ENCODE measurements around the gene CDK11A.
"Not testable (repeated sequence)": the region's sequence is repeated elsewhere in the genome, so short reads cannot be mapped to it uniquely, and the experiment has no call there.

Gene CDK11A

DNA sequence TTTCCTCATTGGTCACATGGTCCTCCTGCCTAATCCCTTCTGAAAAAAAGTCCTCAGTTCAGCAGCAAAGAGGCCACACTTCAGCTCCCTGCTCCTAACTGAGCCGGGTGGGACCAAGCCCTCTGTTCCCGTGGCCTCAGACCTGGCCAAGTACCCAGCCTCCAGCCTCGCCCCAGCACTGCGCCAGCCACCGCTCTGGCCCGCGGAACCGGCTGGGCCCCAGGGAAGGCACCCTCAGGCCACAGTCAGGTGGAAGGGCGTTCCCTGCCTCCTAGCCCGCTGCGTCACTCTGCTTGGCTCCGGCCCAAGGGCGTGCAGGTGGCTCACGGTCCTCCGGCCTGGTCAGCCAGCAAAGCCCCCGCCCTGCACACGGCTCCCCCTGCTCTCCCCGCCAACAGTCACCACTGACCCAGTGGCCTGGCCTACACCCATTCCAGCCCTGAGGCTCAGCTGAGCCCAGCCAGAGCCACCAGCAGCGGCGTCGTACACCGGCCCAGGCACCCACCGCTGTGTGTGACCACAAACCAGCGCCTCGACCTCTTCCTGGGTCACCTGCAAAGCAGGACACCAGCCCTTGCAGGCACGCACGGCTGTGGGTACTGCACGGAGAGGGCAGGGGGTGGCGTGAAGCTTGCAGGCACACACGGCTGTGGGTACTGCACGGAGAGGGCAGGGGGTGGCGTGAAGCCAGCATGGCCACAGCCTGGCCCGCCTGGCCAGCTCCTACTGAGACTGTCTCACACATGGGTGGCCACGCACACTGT, 34.7 kb upstream of the CDK11A start:
- Mint-ChIP-seq H3K36me3 (ENCODE audit: insufficient read depth) (peaks cover 46% of the 10 kb centered on the region), H3K27me3 (no peaks in the 10 kb centered on the region), H3K9me3 (no peaks in the 10 kb centered on the region), H3K4me1 (ENCODE audit: low read depth in 2 of 2) (peaks cover 5 to 13% of the 10 kb centered on the region in 2 donors), H3K4me3 (no peak overlapping the region), H3K27ac (peak overlapping the region in 1 of 2 donors; percentile 75)
- DNase-seq (no peak), ATAC-seq (replicated peaks) (no peak)

DNA sequence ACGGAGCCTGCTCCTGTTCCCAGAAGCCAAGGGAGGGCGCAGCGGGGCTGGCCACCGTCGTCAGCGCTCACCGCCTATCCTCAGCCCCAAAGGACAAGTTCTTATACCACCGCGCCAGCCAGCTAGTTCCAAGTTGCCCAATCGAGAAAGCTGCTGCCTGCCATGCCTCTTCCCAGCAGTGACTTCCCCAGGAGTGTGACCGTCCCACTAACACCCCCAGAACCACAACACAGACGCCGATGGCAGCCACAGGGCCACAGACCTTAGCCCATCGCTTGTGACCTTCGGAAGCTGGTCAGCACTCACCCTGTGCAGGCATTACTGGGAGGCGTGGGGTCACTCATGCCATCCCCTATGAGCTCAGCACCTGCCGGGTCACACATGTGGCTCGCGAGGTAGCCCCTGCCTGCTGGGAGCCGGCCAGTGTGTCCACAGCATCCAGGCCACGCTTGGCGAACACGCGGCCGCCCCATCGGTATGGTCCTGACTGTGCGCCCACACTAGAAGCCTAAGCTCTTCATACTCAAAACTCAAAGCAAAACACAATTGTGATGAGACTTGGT, 34.0 kb upstream of the CDK11A start:
- Mint-ChIP-seq H3K36me3 (ENCODE audit: insufficient read depth) (peaks cover 38% of the 10 kb centered on the region), H3K4me1 (ENCODE audit: low read depth in 2 of 2) (peaks cover 5 to 13% of the 10 kb centered on the region in 2 donors), H3K27me3 (no peaks in the 10 kb centered on the region), H3K4me3 (no peak overlapping the region), H3K27ac (peak overlapping the region in 1 of 2 donors; percentile 84), H3K9me3 (no peaks in the 10 kb centered on the region)
- DNase-seq: no peak
- ATAC-seq (replicated peaks): no peak

DNA sequence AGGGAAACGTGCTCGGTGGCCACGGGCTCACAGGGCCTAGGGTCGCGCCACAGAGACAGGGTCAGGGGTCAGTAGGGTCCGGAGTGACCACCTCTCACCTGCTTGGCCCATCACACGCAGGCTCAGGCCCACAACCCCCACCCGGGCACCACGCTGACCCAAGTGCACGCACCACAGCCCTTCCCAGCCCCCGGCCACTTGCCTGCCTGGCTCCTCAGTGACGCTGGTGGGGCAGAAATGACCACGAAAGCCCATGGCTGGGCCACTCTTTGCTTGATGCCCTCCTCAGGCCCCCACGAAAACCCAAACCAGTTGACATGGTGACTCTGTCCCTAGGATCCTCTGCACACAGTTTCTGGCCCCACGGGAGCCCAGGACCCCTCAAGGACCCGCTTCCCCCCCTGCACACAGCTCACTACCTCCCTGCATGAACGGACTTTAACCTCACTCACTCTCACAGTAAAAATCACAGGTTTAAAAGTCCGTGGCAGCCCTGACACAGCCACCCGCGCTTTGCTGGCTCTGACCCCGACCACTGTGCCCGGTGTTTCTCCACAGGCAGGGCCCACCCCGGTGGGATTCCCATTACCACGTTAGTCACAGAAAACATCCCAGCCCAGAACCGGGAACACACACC, 33.4 kb upstream of the CDK11A start:
- no peak overlapping the region for H3K4me3 Mint-ChIP-seq
- H3K4me1 Mint-ChIP-seq (ENCODE audit: low read depth in 2 of 2): peaks cover 5 to 13% of the 10 kb centered on the region in 2 donors
- H3K9me3 Mint-ChIP-seq: no peaks in the 10 kb centered on the region
- ATAC-seq (replicated peaks): no peak
- no peak for DNase-seq
- no peaks in the 10 kb centered on the region for H3K27me3 Mint-ChIP-seq
- H3K27ac Mint-ChIP-seq: peak overlapping the region in 1 of 2 donors; percentile 84
- H3K36me3 Mint-ChIP-seq (ENCODE audit: insufficient read depth): peaks cover 35% of the 10 kb centered on the region

DNA sequence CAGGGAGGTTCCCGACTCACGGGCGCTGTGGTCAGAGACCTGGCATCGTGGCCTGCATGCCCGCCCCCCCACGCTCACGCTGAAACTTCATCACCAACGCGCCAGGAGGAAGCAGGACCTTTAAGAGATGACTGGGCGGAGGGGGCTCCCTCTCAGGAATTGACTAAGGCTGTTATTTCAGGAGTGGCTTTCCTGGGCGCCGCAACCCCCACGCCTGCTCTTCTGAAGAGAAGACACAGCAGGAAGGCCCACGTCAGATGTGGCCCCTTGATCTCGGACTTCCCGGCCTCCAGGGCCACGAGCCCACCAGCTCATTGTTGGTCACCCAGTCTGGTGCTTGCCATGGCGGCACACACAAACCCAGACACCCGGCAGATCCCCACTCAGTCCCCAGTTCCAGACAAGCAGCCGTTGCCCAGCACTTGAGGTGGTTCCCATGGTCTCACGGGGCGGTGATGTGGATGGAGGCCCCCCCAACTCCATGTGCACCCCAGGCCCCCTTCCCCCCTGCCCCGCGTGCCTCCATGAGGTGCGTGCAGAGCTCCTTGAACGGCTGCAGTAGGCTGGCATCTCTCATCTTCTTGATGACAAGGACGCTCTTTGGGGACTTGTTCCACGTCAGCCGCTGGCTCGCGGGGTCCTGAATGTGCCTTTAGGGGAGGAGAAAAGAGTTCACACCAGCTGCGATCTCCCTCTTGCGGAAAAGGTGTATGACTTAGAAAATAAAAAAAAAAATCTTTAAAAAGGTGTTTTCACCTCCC, 32.7 kb upstream of the CDK11A start:
- H3K27ac Mint-ChIP-seq: peak overlapping the region in 1 of 2 donors; percentile 52
- H3K4me1 Mint-ChIP-seq (ENCODE audit: low read depth in 2 of 2): peaks cover 5 to 13% of the 10 kb centered on the region in 2 donors
- ATAC-seq (replicated peaks) (no peak), DNase-seq (no peak)
- no peaks in the 10 kb centered on the region for H3K27me3 Mint-ChIP-seq
- H3K36me3 Mint-ChIP-seq (ENCODE audit: insufficient read depth): peaks cover 31% of the 10 kb centered on the region
- H3K4me3 Mint-ChIP-seq: no peak overlapping the region
- H3K9me3 Mint-ChIP-seq: no peaks in the 10 kb centered on the region

DNA sequence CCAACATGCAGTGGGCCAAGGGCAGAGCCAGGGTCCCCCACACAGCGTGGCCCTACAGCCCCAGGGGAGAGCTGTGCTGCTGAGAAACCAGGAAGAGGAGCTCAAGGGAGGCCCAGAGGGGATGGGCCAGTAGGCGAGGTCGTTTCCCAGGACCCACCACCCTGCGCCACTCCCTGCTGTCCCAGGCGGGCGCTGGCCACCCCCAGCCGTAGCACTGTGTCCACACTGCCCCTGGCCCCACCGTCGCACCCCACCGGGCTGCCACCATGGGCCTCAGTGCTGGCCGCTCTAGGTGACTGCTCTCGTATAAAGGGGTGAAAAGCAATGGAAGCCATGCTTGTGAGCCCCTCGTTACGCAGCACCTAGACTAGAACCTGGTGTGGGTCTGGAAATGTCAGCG, 31.7 kb upstream of the CDK11A start:
- DNase-seq (no peak), ATAC-seq (replicated peaks) (no peak)
- H3K4me3 Mint-ChIP-seq: no peak overlapping the region
- no peaks in the 10 kb centered on the region for H3K27me3 Mint-ChIP-seq
- peaks cover 5 to 13% of the 10 kb centered on the region in 2 donors for H3K4me1 Mint-ChIP-seq (ENCODE audit: low read depth in 2 of 2)
- H3K27ac Mint-ChIP-seq: no peak overlapping the region
- peaks cover 24% of the 10 kb centered on the region for H3K36me3 Mint-ChIP-seq (ENCODE audit: insufficient read depth)
- no peaks in the 10 kb centered on the region for H3K9me3 Mint-ChIP-seq

DNA sequence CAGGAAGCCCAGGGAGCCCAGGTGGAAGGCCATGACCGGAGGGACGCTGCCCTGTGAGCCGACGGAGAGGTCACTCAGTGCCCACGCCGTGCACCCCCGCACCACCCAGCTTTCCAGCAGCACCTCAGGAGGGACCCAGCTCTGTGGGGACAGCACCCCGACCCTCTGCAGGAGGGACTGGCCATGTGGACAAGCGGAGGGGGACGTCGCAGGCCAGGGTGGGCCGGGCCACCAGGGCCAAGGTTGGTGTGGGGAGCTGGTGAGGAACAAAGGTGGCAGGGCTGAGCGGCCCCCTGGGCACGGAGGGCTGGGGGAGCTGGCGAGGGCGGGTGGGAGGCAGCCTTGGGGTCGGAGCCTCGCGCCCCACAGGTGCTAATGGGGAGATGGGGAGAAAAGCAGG, 31.3 kb upstream of the CDK11A start:
- ATAC-seq (replicated peaks): no peak
- Mint-ChIP-seq H3K27ac (no peak overlapping the region), H3K27me3 (no peaks in the 10 kb centered on the region), H3K4me1 (ENCODE audit: low read depth in 2 of 2) (peaks cover 5 to 13% of the 10 kb centered on the region in 2 donors), H3K36me3 (ENCODE audit: insufficient read depth) (peaks cover 24% of the 10 kb centered on the region), H3K9me3 (no peaks in the 10 kb centered on the region), H3K4me3 (no peak overlapping the region)
- DNase-seq: no peak

DNA sequence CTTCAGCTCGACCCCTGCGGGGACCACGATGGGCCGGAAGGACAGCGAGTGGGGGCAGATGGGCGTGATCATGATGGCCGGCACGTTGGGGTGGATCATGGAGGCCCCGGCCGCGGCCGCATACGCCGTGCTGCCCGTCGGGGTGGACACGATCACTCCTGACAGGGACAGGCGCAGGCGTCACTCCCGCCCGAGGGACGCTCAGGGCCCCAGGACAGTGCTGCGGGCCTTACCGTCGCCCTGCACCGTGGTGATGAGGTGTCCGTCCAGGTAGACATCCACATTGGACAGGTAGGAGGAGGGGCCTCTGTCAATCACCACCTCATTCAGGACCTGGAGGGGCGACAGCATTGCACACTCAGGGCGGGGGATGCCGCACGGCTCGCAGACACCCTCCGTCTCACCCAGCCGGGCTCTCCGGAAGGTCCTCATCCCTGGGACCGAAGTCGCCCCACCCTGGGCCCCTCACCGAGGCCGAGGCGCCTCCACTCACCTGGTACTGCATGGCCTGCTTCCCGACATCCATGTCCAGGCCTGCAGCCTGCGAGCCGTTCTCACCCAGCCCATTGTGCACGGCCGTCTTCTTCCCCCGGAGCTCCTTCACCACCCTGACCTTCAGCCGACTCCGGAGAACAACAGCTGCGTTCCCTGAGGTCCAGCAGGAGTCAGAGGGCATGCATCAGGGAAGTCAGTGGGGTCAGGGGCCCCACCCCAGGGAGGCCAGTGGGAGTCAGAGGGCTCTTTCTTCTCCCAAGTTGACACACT, 30.1 kb upstream of the CDK11A start:
- H3K27ac Mint-ChIP-seq: peak overlapping the region; percentile 32 to 56
- peaks cover 5 to 13% of the 10 kb centered on the region in 2 donors for H3K4me1 Mint-ChIP-seq (ENCODE audit: low read depth in 2 of 2)
- H3K27me3 Mint-ChIP-seq: no peaks in the 10 kb centered on the region
- peaks cover 19% of the 10 kb centered on the region for H3K36me3 Mint-ChIP-seq (ENCODE audit: insufficient read depth)
- H3K4me3 Mint-ChIP-seq: no peak overlapping the region
- no peak for DNase-seq
- no peaks in the 10 kb centered on the region for H3K9me3 Mint-ChIP-seq
- no peak for ATAC-seq (replicated peaks)

DNA sequence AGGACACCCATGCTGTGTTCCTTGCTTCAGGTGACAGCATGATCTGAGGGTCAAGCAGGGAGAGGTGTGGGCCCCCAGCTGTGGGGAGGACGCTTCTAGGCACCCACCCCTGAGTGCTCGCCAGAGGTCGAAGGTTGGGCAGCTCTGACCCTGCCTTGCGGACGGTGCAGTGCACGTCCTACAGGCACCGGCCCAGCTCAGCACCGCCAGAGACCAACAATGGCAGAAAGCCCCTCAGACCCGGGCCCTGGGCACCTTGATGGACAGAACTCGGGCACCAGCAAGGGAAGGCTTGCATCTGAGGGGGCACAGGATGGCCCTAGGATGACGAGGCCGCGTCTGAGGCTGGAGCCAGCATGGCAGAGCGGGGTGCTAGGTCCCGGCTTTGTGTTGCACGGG, 29.4 kb upstream of the CDK11A start:
- H3K36me3 Mint-ChIP-seq (ENCODE audit: insufficient read depth): peaks cover 14% of the 10 kb centered on the region
- peaks cover 5 to 10% of the 10 kb centered on the region in 2 donors for H3K4me1 Mint-ChIP-seq (ENCODE audit: low read depth in 2 of 2)
- no peak for ATAC-seq (replicated peaks)
- no peaks in the 10 kb centered on the region for H3K27me3 Mint-ChIP-seq
- H3K9me3 Mint-ChIP-seq: no peaks in the 10 kb centered on the region
- no peak overlapping the region for H3K4me3 Mint-ChIP-seq
- no peak for DNase-seq
- H3K27ac Mint-ChIP-seq: peak overlapping the region in 1 of 2 donors; percentile 56

DNA sequence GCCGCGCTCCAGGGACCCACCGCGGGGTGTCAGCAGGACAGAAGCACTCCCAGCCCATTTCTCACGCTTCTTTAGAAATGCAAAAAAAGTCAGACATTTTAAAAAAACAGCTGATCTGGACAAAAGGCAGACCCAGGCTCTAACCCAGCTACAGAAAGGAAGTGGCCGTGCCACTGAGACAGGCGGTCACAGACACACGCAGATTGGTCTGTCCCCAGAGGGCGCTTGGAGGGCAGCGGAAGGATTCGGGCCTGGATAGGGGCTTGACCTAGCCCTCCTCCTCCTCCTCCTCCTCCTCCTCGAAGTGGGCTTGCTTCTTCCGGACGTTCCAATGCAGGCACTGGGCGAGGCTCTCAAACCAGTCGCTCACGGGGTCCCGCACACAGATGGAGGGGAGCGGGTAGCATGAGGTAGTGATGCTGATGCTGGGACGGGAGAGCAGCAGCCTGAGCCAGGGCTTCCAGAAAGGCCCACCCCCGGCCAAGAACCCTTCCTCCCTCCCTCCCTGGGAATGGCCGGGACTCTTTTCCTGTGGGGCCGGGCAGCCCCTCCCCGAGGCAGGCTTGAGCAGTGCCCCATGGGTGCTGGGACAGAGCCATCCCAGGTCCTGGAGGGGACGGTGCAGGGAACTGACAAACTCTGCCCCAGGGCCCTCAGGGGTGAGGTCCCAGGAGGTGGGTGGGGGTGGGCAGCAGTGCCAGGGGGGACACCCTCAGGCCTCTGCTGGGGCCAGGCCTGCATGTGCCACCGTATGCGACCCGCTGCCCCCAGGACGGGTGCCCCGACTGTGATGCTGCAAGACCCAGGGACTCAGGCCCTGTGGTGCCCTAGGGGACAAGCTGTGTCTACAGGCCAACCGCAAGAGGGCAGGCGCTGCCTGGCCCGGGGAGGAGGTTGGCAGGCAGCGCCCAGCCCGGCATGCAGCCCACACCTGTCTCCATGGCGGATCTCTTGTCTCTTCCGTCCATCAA, 28.8 kb upstream of the CDK11A start:
- H3K4me1 Mint-ChIP-seq (ENCODE audit: low read depth in 2 of 2): peaks cover 3 to 6% of the 10 kb centered on the region in 2 donors
- peaks cover 9% of the 10 kb centered on the region for H3K36me3 Mint-ChIP-seq (ENCODE audit: insufficient read depth)
- no peaks in the 10 kb centered on the region for H3K9me3 Mint-ChIP-seq
- no peak overlapping the region for H3K4me3 Mint-ChIP-seq
- H3K27ac Mint-ChIP-seq: no peak overlapping the region
- no peaks in the 10 kb centered on the region for H3K27me3 Mint-ChIP-seq
- ATAC-seq (replicated peaks): no peak
- DNase-seq: no peak

DNA sequence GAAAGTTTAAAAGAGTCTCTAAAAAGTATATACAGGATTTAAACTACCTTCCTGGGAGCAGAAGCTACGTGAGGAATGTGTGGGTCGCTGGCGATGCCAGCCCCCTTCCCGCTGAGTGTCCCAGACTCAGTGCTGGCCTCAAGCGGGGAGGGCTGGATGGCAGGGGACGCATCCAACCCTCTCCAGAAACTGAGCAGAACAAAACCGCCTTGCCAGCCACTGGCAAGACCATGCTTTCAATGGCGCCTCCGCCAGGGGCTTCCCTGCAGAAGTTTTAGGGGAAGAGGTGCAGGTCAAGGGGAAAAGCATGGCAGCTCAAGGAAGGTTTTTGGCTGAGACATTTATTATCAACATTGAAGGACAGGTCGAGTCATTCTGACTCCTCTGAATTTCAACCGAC, 28.0 kb upstream of the CDK11A start:
- H3K4me1 Mint-ChIP-seq (ENCODE audit: low read depth in 2 of 2): peaks cover 0 to 2% of the 10 kb centered on the region in 2 donors
- DNase-seq (no peak), ATAC-seq (replicated peaks) (no peak)
- no peaks in the 10 kb centered on the region for H3K9me3 Mint-ChIP-seq
- H3K4me3 Mint-ChIP-seq: no peak overlapping the region
- no peak overlapping the region for H3K27ac Mint-ChIP-seq
- no peaks in the 10 kb centered on the region for H3K27me3 Mint-ChIP-seq
- peaks cover 7% of the 10 kb centered on the region for H3K36me3 Mint-ChIP-seq (ENCODE audit: insufficient read depth)

DNA sequence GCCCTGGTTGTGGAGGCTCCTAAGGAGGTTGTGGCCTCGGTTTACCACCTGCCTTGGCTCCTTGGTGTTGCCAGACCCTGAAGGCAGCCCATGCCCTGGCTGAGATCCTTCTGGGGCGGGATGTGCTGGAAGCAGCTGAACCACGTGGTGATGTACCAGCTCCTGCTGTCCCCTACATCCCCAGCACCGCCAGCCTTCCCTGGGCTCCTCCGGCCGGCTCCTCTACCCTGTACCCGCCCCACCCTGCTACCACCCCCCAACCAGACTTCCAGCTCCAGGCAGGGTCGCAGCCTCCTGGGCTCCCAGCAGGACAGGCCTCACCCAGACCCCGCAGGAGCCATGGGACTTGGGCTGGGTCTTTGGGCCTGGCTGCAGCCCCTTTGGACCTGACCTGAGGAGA, 25.8 kb upstream of the CDK11A start:
- H3K27ac Mint-ChIP-seq; H3K9me3 Mint-ChIP-seq; H3K4me1 Mint-ChIP-seq (ENCODE audit: low read depth in 2 of 2); DNase-seq; H3K4me3 Mint-ChIP-seq; H3K27me3 Mint-ChIP-seq; ATAC-seq (replicated peaks); H3K36me3 Mint-ChIP-seq (ENCODE audit: insufficient read depth): not testable (repeated sequence)

DNA sequence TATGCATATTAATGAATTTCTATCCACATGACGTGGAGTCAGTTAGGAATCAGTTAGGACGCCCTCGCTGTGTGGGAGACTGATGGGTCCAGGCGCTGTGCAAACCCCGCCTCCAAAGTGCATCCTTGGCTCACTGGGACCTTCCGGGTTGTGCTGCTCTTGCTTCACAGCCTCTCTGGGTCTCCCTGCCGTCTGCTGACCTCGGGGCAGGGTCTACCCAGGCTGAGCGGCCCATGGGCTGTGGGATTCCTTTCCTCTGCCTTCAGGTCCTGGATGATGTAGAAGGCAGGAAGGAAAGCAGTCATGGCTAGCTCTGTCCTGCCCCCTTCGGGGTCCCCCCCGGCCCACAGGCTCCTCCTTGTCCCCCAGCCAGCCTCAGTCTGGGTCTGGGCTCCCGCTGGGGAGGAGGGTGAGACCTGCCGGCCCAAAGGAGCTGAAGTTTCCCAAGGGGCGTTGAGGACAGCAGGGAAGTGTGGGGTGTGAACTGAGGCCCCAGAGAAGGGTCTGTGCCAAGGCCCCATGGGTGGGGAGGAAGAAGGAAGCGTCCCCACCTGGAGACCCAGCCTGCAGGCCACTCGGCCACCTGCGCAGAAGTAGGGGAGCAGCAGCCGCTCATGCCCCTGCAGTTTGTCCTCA, 24.6 kb upstream of the CDK11A start:
- peak overlapping the region in 1 of 2 donors; percentile 21 for H3K4me3 Mint-ChIP-seq

More for the DNA sequence above, 24.6 kb upstream of the CDK11A start:
- DNase-seq: no peak
- Mint-ChIP-seq H3K36me3 (ENCODE audit: insufficient read depth) (peaks cover 3% of the 10 kb centered on the region), H3K9me3 (no peaks in the 10 kb centered on the region), H3K4me1 (ENCODE audit: low read depth in 2 of 2) (peaks cover 0 to 2% of the 10 kb centered on the region in 2 donors), H3K27me3 (no peaks in the 10 kb centered on the region), H3K27ac (no peak overlapping the region)
- no peak for ATAC-seq (replicated peaks)
